Measurements from ENCODE around the gene ST13.
"Not testable (repeated sequence)": the region's sequence is repeated elsewhere in the genome, so short reads cannot be mapped to it uniquely, and the experiment has no call there.

Gene ST13

DNA sequence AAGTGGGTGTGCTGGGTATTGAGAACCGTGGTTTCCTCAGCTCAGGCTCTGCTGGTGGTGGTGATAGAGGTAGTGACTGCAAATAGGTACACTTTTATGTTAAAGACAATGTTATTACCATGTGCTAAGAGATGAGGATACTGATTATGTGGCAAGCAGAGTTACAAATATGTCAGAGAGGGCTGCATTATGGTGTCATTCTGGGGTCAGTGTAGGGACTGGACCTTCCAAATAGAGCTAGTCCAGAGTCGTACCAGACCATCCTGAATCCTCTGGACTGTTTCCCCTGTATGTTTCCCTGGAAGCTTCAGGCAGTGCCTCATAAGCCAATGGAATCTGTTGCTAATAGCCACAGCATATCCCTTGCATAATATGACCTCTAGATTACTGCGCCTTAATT lies 5.6 kb upstream of the ST13 start, which contains the start of gene DNAJB7:
Gene DNAJB7, minus strand, starts transcription at position 101 of the 400 bp plus-strand sequence. CDS start 119 bp downstream, outside the sequence.
- H3K4me3 ChIP-seq (ENCODE audit: low read depth, low read length), result no peak within 1 kb of the TSS
- TF ChIP-seq, protein P1, sequence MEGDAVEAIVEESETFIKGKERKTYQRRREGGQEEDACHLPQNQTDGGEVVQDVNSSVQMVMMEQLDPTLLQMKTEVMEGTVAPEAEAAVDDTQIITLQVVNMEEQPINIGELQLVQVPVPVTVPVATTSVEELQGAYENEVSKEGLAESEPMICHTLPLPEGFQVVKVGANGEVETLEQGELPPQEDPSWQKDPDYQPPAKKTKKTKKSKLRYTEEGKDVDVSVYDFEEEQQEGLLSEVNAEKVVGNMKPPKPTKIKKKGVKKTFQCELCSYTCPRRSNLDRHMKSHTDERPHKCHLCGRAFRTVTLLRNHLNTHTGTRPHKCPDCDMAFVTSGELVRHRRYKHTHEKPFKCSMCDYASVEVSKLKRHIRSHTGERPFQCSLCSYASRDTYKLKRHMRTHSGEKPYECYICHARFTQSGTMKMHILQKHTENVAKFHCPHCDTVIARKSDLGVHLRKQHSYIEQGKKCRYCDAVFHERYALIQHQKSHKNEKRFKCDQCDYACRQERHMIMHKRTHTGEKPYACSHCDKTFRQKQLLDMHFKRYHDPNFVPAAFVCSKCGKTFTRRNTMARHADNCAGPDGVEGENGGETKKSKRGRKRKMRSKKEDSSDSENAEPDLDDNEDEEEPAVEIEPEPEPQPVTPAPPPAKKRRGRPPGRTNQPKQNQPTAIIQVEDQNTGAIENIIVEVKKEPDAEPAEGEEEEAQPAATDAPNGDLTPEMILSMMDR (IDR thresholded peaks at IDR 0.05; ENCODE audit: control insufficient read depth, extremely low read depth, insufficient read depth), result no peak
- DNase-seq (ENCODE audit: low read depth), result no peak

DNA sequence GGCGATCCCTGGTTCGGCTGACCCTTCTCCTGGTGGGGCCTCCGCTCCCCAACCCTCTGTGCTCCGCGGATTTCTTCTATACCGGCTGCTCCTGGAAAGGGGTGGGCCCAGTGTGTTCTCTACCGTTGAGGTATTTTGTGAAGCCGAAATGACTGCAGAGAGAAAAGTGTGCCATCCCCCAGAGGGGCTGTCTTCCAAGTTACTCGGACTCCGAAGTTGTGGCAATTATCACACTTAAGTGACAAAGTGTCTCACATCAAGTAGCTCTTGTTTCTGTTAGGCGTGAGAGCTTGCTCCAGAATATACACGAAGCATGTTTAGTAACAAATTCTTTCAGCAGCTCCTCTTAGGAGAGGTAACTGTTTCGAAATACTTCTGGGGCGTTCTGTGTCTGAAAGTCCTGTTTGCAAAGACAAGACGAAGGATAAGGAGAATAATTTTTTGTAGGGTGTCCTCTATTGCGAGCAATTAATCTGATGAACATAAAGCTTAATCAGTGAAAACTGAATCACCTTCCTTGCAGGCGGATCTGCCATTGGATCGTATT lies 943 bp upstream of the ST13 start:
- TF ChIP-seq, protein P1 (IDR thresholded peaks at IDR 0.05; ENCODE audit: control insufficient read depth, extremely low read depth, insufficient read depth), result no peak
- DNase-seq (ENCODE audit: low read depth), result no peak
- peak overlapping the region; percentile 98 for H3K4me3 ChIP-seq (ENCODE audit: low read depth, low read length)

DNA sequence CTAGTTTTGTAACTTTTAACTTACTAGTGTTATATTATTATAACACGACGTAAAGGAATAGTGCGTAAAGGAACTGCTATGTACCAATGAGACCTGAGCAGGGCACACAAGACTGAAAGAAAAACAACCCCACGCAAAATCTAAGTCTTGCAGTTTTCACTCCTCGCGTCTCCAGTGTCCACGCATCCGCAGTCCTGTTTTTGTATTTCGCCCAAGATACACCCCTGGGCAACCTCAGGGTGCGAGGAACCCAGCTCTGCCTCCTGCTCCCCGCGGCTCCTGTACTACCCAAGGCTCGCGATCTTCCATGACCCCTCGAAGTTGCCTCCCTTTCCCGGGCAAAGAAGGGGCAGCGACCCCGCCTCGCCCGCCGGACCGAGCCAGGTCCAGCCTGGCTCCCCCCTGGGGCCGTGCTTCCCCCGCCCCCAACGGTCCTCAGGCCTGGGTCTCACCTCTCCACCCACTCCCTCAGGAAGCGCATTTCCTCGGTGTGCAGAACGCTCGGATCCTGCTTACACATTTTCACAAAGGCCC lies 393 bp downstream of the ST13 start:
- DNase-seq (ENCODE audit: low read depth), result no peak
- TF ChIP-seq, protein P1 (IDR thresholded peaks at IDR 0.05; ENCODE audit: control insufficient read depth, extremely low read depth, insufficient read depth), result no peak
- peak overlapping the region; percentile 98 for H3K4me3 ChIP-seq (ENCODE audit: low read depth, low read length)

DNA sequence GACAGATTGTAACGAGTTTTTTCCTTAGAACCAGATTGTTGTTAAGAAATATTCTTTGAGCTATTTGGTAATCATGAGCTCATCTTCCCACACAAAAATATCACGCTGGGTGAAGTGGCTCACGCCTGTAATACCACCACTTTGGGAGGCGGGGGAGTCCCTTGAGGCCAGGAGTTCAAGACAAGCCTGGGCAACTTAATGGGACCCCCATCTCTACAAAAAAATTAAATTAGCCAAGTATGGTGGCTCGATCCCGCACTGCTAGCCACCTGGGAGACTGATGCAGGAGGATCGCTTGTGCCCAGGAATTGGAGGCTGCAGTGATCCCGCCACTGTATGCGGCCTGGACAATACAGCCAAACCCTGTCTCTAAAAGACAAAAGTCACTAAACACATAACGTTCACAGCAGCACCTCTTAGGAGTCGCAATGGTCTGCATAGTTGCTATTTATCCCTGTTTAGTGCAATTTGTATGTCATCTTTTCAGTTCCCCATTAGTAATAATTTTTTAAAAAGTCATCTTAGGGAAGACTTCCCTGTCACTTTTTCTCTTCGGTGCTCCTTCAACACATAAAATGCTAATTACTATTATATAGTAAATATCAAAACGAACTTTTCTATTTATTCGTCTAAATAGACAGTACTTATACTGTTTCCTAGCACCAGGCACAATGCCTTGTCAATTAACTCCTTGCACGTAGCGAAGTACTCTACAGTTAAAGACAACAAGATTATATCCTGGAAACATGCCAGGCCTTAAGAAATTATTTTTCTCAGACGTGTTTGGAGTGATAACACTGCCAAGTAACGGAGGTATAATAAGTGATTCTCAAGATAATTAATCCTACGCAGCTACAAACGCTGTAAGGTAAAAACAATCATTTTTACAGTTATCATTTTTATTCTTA lies 1.1 kb downstream of the ST13 start:
- TF ChIP-seq, protein P1 (IDR thresholded peaks at IDR 0.05; ENCODE audit: control insufficient read depth, extremely low read depth, insufficient read depth), result no peak
- no peak for DNase-seq (ENCODE audit: low read depth)
- peak overlapping the region; percentile 98 for H3K4me3 ChIP-seq (ENCODE audit: low read depth, low read length)

DNA sequence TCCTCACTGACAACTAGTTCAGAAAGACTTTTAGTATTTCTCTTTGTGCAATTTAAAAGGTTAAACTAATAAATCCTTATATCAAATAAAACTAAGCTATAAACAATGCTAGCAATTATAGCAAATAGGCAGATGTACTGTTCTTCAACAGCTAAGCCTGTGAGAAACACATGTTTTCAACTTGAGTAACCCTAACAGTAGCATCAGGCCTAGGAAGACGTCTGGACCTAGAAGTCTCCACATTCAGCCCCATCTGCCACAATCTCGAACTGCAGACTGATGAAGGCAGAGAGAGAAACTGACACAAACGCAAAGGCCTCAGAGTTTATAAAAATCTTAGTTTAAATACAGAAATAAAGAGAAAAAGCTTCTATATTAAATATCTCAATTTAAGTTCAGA lies 2.5 kb downstream of the ST13 start:
- peak overlapping the region; percentile 98 for H3K4me3 ChIP-seq (ENCODE audit: low read depth, low read length)
- DNase-seq (ENCODE audit: low read depth), result no peak
- TF ChIP-seq, protein P1 (IDR thresholded peaks at IDR 0.05; ENCODE audit: control insufficient read depth, extremely low read depth, insufficient read depth), result no peak

DNA sequence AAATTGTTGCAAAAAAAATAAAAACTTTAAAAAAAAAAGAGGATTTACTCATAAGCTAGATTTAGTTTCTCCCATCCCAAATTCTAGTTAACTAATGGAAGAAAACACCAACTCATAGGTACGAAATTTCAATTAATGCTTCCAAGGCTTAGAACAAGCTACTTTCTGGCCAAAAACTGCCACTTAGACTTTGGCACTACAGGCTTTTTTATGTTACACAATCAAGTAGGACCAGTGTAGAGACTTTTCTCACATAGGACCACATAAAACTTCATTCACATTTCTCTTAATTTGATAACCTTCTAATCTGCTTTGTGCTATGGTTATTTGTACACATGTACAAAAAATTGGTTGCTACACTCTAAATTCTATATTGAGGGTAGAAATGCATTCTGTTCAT lies 3.1 kb downstream of the ST13 start:
- peak overlapping the region; percentile 98 for H3K4me3 ChIP-seq (ENCODE audit: low read depth, low read length)
- TF ChIP-seq, protein P1 (IDR thresholded peaks at IDR 0.05; ENCODE audit: control insufficient read depth, extremely low read depth, insufficient read depth), result no peak
- no peak for DNase-seq (ENCODE audit: low read depth)

DNA sequence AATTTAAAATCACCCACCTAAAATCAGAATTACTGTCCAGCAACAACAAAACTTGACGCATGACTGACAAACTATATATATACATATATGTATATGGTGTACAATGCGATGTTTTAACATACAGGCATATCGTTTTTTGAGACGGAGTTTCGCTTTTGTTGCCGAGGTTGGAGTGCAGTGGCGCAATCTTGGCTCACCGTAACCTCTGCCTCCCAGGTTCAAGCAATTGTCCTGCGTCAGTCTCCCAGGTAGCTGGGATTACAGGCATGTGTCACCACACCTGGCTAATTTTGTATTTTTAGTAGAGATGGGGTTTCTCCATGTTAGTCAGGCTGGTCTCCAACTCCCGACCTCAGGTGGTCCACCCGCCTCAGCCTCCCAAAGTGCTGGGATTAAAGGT lies 10.6 kb downstream of the ST13 start:
- DNase-seq (ENCODE audit: low read depth); H3K4me3 ChIP-seq (ENCODE audit: low read depth, low read length): not testable (repeated sequence)
